NCI-H1048 (cell line): ENCODE data around the gene KCNK18.
A peak's percentile ranks its signal among the peaks of the same experiment; 100 is the strongest.
"Not testable (repeated sequence)": the region's sequence is repeated elsewhere in the genome, so short reads cannot be mapped to it uniquely, and the experiment has no call there.

ENCODE experiments used
- DNase-seq: peaks from one replicate; lab custom pipeline; 2025; lab: John Stamatoyannopoulos, UW

KCNK18 gene

GRCh38 chr10:117221156-117221711, 23.9 kb downstream of the KCNK18 start:
- no peak for DNase-seq

- no peak for DNase-seq
These were observed 25.3 kb downstream of the KCNK18 start for GRCh38 chr10:117222552-117222951.

GRCh38 chr10:117222976-117223692, 25.8 kb downstream of the KCNK18 start:
- DNase-seq = no peak

- no peak for DNase-seq
These were observed 26.6 kb downstream of the KCNK18 start for GRCh38 chr10:117223693-117224430.

- DNase-seq = no peak
These were observed 27.6 kb downstream of the KCNK18 start for GRCh38 chr10:117224881-117225280.

- DNase-seq = peak; percentile 1
These were observed 29.6 kb downstream of the KCNK18 start for GRCh38 chr10:117226813-117227451.

GRCh38 chr10:117228210-117228609, 30.9 kb downstream of the KCNK18 start:
- DNase-seq = no peak

GRCh38 chr10:117230107-117230506, 32.8 kb downstream of the KCNK18 start:
- not testable (repeated sequence) for DNase-seq

- DNase-seq = no peak
These were observed 40.2 kb downstream of the KCNK18 start for GRCh38 chr10:117237401-117237991.

GRCh38 chr10:117239051-117239450, 41.8 kb downstream of the KCNK18 start:
- no peak for DNase-seq

- DNase-seq = no peak
These were observed 42.7 kb downstream of the KCNK18 start for GRCh38 chr10:117239721-117240620.

GRCh38 chr10:117240621-117241529, 43.6 kb downstream of the KCNK18 start, which contains the start of gene SLC18A2:
Gene SLC18A2, plus strand, starts transcription at chr10:117241114. Its CDS starts 580 bp downstream, at chr10:117241694.
- no peak for DNase-seq

GRCh38 chr10:117241541-117242462, 44.5 kb downstream of the KCNK18 start:
- no peak for DNase-seq

- no peak for DNase-seq
These were observed 45.2 kb downstream of the KCNK18 start for GRCh38 chr10:117242463-117242832.

- DNase-seq = no peak
These were observed 49.8 kb downstream of the KCNK18 start for GRCh38 chr10:117246997-117247671.

- no peak for DNase-seq
These were observed 51.6 kb downstream of the KCNK18 start for GRCh38 chr10:117248750-117249465.

GRCh38 chr10:117249493-117250093, 52.3 kb downstream of the KCNK18 start:
- DNase-seq = no peak
